ENCODE measurements around the gene TRPM5. TPM values are rescaled to one million over a fixed set of nuclear protein-coding genes. Genes with fewer than 3 reads are reported as not detected.

TRPM5 gene
- total RNA-seq, 4 donors from 2014 or later, result 0.21 TPM; not detected in 3

DNA sequence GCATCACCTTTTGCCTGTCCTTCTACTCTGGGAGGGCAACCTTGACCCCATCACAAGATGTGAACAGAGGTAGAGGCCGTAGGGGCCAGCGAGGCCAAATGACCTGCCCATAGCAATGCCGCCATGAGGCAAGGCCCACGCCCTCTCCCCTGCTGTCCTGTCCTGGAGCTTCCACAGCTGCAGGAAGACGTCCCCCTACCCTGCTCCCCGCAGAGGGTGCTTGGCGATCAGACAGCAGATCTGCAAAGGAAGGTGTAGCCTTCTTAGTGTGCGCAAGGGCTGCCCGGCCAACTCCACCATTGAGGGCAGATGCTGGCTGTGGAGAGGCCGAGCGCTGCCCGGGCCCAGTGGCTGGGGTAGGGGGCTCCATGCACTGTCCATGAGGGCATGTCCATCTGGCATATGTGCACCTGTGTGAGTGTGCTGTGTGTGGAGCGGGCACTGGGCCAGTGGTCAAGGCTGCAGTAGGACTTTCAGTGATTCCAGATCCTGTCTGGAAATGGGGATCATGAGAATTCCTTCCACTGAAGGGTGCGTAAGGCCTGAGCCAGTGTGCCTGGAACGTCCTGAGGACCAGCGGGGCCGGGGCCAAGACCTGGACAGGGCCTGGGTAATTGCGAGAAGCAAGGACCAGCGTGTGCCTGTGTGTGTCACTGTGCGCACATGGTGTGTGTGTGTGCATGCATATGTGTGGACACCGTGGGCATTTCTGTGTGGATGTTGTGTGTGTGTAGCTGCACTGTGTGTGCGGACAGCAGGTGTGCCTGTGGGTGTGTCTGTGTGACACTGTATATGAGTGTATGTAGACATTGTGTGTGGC, 11.0 kb downstream of the TRPM5 start:
- TF ChIP-seq, protein P1, sequence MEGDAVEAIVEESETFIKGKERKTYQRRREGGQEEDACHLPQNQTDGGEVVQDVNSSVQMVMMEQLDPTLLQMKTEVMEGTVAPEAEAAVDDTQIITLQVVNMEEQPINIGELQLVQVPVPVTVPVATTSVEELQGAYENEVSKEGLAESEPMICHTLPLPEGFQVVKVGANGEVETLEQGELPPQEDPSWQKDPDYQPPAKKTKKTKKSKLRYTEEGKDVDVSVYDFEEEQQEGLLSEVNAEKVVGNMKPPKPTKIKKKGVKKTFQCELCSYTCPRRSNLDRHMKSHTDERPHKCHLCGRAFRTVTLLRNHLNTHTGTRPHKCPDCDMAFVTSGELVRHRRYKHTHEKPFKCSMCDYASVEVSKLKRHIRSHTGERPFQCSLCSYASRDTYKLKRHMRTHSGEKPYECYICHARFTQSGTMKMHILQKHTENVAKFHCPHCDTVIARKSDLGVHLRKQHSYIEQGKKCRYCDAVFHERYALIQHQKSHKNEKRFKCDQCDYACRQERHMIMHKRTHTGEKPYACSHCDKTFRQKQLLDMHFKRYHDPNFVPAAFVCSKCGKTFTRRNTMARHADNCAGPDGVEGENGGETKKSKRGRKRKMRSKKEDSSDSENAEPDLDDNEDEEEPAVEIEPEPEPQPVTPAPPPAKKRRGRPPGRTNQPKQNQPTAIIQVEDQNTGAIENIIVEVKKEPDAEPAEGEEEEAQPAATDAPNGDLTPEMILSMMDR (IDR thresholded peaks at IDR 0.05), result no peak
- TF ChIP-seq POLR2A (IDR thresholded peaks at IDR 0.05), result no peak
- Histone ChIP-seq H3K9me3 (no peaks in the 10 kb centered on the region), H3K36me3 (no peaks in the 10 kb centered on the region), H3K4me3 (no peak overlapping the region), H3K27me3 (no peaks in the 10 kb centered on the region), H3K27ac (no peak overlapping the region), H3K4me1 (no peaks in the 10 kb centered on the region)
- intact Hi-C loops (cut with DNase I; ENCODE audit: low total_unique reads), result no loop called here
- DNase-seq, result no peak

GRCh38 chr11:2432628-2433071, 11.7 kb downstream of the TRPM5 start:
- no peak overlapping the region for H3K27ac ChIP-seq
- H3K27me3 ChIP-seq, result no peaks in the 10 kb centered on the region
- no peak for TF ChIP-seq POLR2A (IDR thresholded peaks at IDR 0.05)
- TF ChIP-seq, protein P1 (IDR thresholded peaks at IDR 0.05), result no peak
- intact Hi-C loops (cut with DNase I; ENCODE audit: low total_unique reads), result no loop called here
- no peaks in the 10 kb centered on the region for H3K9me3 ChIP-seq
- H3K4me3 ChIP-seq, result no peak overlapping the region
- no peak for DNase-seq
- no peaks in the 10 kb centered on the region for H3K4me1 ChIP-seq
- no peaks in the 10 kb centered on the region for H3K36me3 ChIP-seq

DNA sequence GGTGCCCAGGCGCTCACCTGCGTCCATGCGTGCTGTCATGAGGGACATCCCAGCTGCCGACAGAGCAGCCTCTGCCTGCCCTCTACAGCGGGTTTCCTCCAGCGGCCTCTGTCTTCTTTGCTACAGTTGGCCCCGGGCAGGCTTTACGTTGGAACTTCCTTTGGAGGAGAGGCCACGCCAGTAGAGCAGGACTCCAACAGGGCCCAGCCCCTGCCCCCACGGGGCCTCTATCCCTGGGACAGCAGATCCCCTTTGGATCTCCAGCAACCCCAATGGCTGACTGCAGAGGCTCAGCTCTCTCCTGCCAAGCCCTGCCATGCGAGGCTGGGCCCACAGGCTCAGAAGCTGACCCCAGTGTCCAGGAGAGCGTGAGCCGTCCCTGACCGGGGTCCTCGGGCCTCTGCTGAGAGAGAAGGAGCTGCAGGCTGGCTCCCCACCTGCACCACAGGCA, 12.1 kb downstream of the TRPM5 start:
- TF ChIP-seq, protein P1 (IDR thresholded peaks at IDR 0.05), result no peak
- no peak for TF ChIP-seq POLR2A (IDR thresholded peaks at IDR 0.05)
- intact Hi-C loops (cut with DNase I; ENCODE audit: low total_unique reads), result no loop called here
- Histone ChIP-seq H3K9me3 (no peaks in the 10 kb centered on the region), H3K4me1 (no peaks in the 10 kb centered on the region), H3K4me3 (no peak overlapping the region), H3K27me3 (no peaks in the 10 kb centered on the region), H3K27ac (no peak overlapping the region), H3K36me3 (no peaks in the 10 kb centered on the region)
- DNase-seq, result no peak

GRCh38 chr11:2431395-2431794, 12.9 kb downstream of the TRPM5 start:
- H3K36me3 ChIP-seq, result no peaks in the 10 kb centered on the region
- H3K27me3 ChIP-seq, result no peaks in the 10 kb centered on the region
- no peaks in the 10 kb centered on the region for H3K4me1 ChIP-seq
- no peak for DNase-seq
- no peak overlapping the region for H3K4me3 ChIP-seq
- no peaks in the 10 kb centered on the region for H3K9me3 ChIP-seq
- no peak overlapping the region for H3K27ac ChIP-seq
- TF ChIP-seq, protein P1 (IDR thresholded peaks at IDR 0.05), result no peak
- TF ChIP-seq POLR2A (IDR thresholded peaks at IDR 0.05), result no peak
- intact Hi-C loops (cut with DNase I; ENCODE audit: low total_unique reads), result no loop called here

- no peaks in the 10 kb centered on the region for H3K27me3 ChIP-seq
- no peaks in the 10 kb centered on the region for H3K36me3 ChIP-seq
- no peak overlapping the region for H3K4me3 ChIP-seq
- TF ChIP-seq, protein P1 (IDR thresholded peaks at IDR 0.05), result peak; percentile 46 to 89 (median 73)
- TF ChIP-seq POLR2A (IDR thresholded peaks at IDR 0.05), result no peak
- peak in 1 of 2 donors; percentile 50 for DNase-seq
- no peaks in the 10 kb centered on the region for H3K4me1 ChIP-seq
- H3K9me3 ChIP-seq, result no peaks in the 10 kb centered on the region
- no peak overlapping the region for H3K27ac ChIP-seq
- intact Hi-C loops (cut with DNase I; ENCODE audit: low total_unique reads), result loop anchor here (2.0 to 10.0 kb wide), 2 partner anchors 102 to 466 kb away; no protein-coding TSS in a partner anchor
These were observed 16.0 kb downstream of the TRPM5 start for GRCh38 chr11:2428322-2428795.

Data from uterus (tissue), 4 donors.